ENCODE data around the gene GMEB2.
"Not testable (repeated sequence)": the region's sequence is repeated elsewhere in the genome, so short reads cannot be mapped to it uniquely, and the experiment has no call there.

Gene GMEB2

GRCh38 chr20:63619086-63619485 is 7.8 kb downstream of the GMEB2 start:
- H3K79me2 ChIP-seq (ENCODE audit: insufficient read depth, low read depth) = peaks cover 42% of the 10 kb centered on the region
- H4K20me1 ChIP-seq (ENCODE audit: insufficient read depth) = no peaks in the 10 kb centered on the region
- no peak overlapping the region for H3K4me2 ChIP-seq
- no peak overlapping the region for H3K27ac ChIP-seq
- 0 out of 2 replicates have a peak, but pooled peaks cover 3% of the 10 kb centered on the region for H3K36me3 ChIP-seq (ENCODE audit: insufficient read depth)
- no peaks in the 10 kb centered on the region for H3K4me1 ChIP-seq (ENCODE audit: low read depth, poor library complexity, severe bottlenecking)
- H2AFZ ChIP-seq (ENCODE audit: low read depth) = no peak overlapping the region
- no peak overlapping the region for H3K4me3 ChIP-seq (IDR thresholded peaks at IDR 0.05; ENCODE audit: insufficient read depth, low read depth, low read length)
- H3K9ac ChIP-seq = no peak overlapping the region
- no peaks in the 10 kb centered on the region for H3K27me3 ChIP-seq (ENCODE audit: insufficient read depth, low read depth)
- TF ChIP-seq CTCF (conservative IDR thresholded peaks at IDR 0.05; ENCODE audit: low read depth, low read length) = no peak

GRCh38 chr20:63618291-63618980 is 8.5 kb downstream of the GMEB2 start:
- H3K79me2 ChIP-seq (ENCODE audit: insufficient read depth, low read depth) = peaks cover 35% of the 10 kb centered on the region
- TF ChIP-seq CTCF (conservative IDR thresholded peaks at IDR 0.05; ENCODE audit: low read depth, low read length) = no peak
- H3K4me1 ChIP-seq (ENCODE audit: low read depth, poor library complexity, severe bottlenecking) = no peaks in the 10 kb centered on the region
- H3K4me3 ChIP-seq (IDR thresholded peaks at IDR 0.05; ENCODE audit: insufficient read depth, low read depth, low read length) = no peak overlapping the region
- H3K27me3 ChIP-seq (ENCODE audit: insufficient read depth, low read depth) = no peaks in the 10 kb centered on the region
- no peak overlapping the region for H3K9ac ChIP-seq
- no peak overlapping the region for H3K27ac ChIP-seq
- no peak overlapping the region for H3K4me2 ChIP-seq
- no peaks in the 10 kb centered on the region for H4K20me1 ChIP-seq (ENCODE audit: insufficient read depth)
- H3K36me3 ChIP-seq (ENCODE audit: insufficient read depth) = 0 out of 2 replicates have a peak, but pooled peaks cover 3% of the 10 kb centered on the region
- no peak overlapping the region for H2AFZ ChIP-seq (ENCODE audit: low read depth)

- no peak overlapping the region for H3K4me2 ChIP-seq
- no peaks in the 10 kb centered on the region for H3K27me3 ChIP-seq (ENCODE audit: insufficient read depth, low read depth)
- no peak for TF ChIP-seq CTCF (conservative IDR thresholded peaks at IDR 0.05; ENCODE audit: low read depth, low read length)
- H3K27ac ChIP-seq = no peak overlapping the region
- no peaks in the 10 kb centered on the region for H3K4me1 ChIP-seq (ENCODE audit: low read depth, poor library complexity, severe bottlenecking)
- peaks cover 31% of the 10 kb centered on the region for H3K79me2 ChIP-seq (ENCODE audit: insufficient read depth, low read depth)
- H3K9ac ChIP-seq = no peak overlapping the region
- H4K20me1 ChIP-seq (ENCODE audit: insufficient read depth) = no peaks in the 10 kb centered on the region
- no peak overlapping the region for H2AFZ ChIP-seq (ENCODE audit: low read depth)
- no peak overlapping the region for H3K4me3 ChIP-seq (IDR thresholded peaks at IDR 0.05; ENCODE audit: insufficient read depth, low read depth, low read length)
- H3K36me3 ChIP-seq (ENCODE audit: insufficient read depth) = 0 out of 2 replicates have a peak, but pooled peaks cover 3% of the 10 kb centered on the region
Observed at GRCh38 chr20:63617876-63618265, 9.0 kb downstream of the GMEB2 start.

GRCh38 chr20:63617092-63617875 is 9.6 kb downstream of the GMEB2 start:
- no peak overlapping the region for H2AFZ ChIP-seq (ENCODE audit: low read depth)
- H3K9ac ChIP-seq = no peak overlapping the region
- no peaks in the 10 kb centered on the region for H3K4me1 ChIP-seq (ENCODE audit: low read depth, poor library complexity, severe bottlenecking)
- H3K79me2 ChIP-seq (ENCODE audit: insufficient read depth, low read depth) = peaks cover 25% of the 10 kb centered on the region
- H3K4me2 ChIP-seq = no peak overlapping the region
- no peaks in the 10 kb centered on the region for H3K27me3 ChIP-seq (ENCODE audit: insufficient read depth, low read depth)
- 0 out of 2 replicates have a peak, but pooled peaks cover 3% of the 10 kb centered on the region for H3K36me3 ChIP-seq (ENCODE audit: insufficient read depth)
- no peak for TF ChIP-seq CTCF (conservative IDR thresholded peaks at IDR 0.05; ENCODE audit: low read depth, low read length)
- no peak overlapping the region for H3K4me3 ChIP-seq (IDR thresholded peaks at IDR 0.05; ENCODE audit: insufficient read depth, low read depth, low read length)
- H4K20me1 ChIP-seq (ENCODE audit: insufficient read depth) = no peaks in the 10 kb centered on the region
- H3K27ac ChIP-seq = no peak overlapping the region

- H3K36me3 ChIP-seq (ENCODE audit: insufficient read depth); H3K4me1 ChIP-seq (ENCODE audit: low read depth, poor library complexity, severe bottlenecking); H3K27ac ChIP-seq; H3K9ac ChIP-seq; H3K4me2 ChIP-seq; H3K4me3 ChIP-seq (IDR thresholded peaks at IDR 0.05; ENCODE audit: insufficient read depth, low read depth, low read length); H4K20me1 ChIP-seq (ENCODE audit: insufficient read depth); H3K79me2 ChIP-seq (ENCODE audit: insufficient read depth, low read depth); H2AFZ ChIP-seq (ENCODE audit: low read depth); H3K27me3 ChIP-seq (ENCODE audit: insufficient read depth, low read depth): not testable (repeated sequence)
Observed at GRCh38 chr20:63613863-63614594, 12.9 kb downstream of the GMEB2 start.

Measured in KMS-11 (cell line).